GM19463 (cell line): ENCODE results near the gene ASAP2.

Experiments used
- ATAC-seq: cut with Tn5 transposase; IDR thresholded peaks from one replicate; pipeline ENCODE4 v1.9.1; 2021; ENCODE audit warnings: mild to moderate bottlenecking, moderate library complexity; ENCODE audit not compliant: unreplicated experiment

ASAP2 gene

GRCh38 chr2:9291331-9291730 lies 84.7 kb downstream of the ASAP2 start:
- no peak for ATAC-seq

GRCh38 chr2:9291866-9292265 lies 85.3 kb downstream of the ASAP2 start:
- no peak for ATAC-seq

GRCh38 chr2:9292426-9292825 lies 85.8 kb downstream of the ASAP2 start:
- no peak for ATAC-seq

GRCh38 chr2:9294764-9295163 lies 88.2 kb downstream of the ASAP2 start:
- ATAC-seq = no peak

- no peak for ATAC-seq
These were observed 89.9 kb downstream of the ASAP2 start for GRCh38 chr2:9296559-9296958.

GRCh38 chr2:9297156-9297555 lies 90.5 kb downstream of the ASAP2 start:
- no peak for ATAC-seq

GRCh38 chr2:9297807-9298206 lies 91.2 kb downstream of the ASAP2 start:
- no peak for ATAC-seq

- ATAC-seq = no peak
These were observed 92.0 kb downstream of the ASAP2 start for GRCh38 chr2:9298583-9298982.

- ATAC-seq = no peak
These were observed 92.8 kb downstream of the ASAP2 start for GRCh38 chr2:9299161-9300100.

GRCh38 chr2:9300214-9300613 lies 93.6 kb downstream of the ASAP2 start:
- ATAC-seq = no peak

- no peak for ATAC-seq
These were observed 94.3 kb downstream of the ASAP2 start for GRCh38 chr2:9300829-9301453.

- no peak for ATAC-seq
These were observed 96.1 kb downstream of the ASAP2 start for GRCh38 chr2:9302755-9303154.

- ATAC-seq = no peak
These were observed 97.1 kb downstream of the ASAP2 start for GRCh38 chr2:9303528-9304225.

- no peak for ATAC-seq
These were observed 100.3 kb downstream of the ASAP2 start for GRCh38 chr2:9306911-9307310.

- no peak for ATAC-seq
These were observed 100.9 kb downstream of the ASAP2 start for GRCh38 chr2:9307535-9307934.

- no peak for ATAC-seq
These were observed 101.8 kb downstream of the ASAP2 start for GRCh38 chr2:9308186-9308955.

- no peak for ATAC-seq
These were observed 102.5 kb downstream of the ASAP2 start for GRCh38 chr2:9309147-9309546.

- no peak for ATAC-seq
These were observed 103.8 kb downstream of the ASAP2 start for GRCh38 chr2:9310377-9310776.

- ATAC-seq = no peak
These were observed 104.2 kb downstream of the ASAP2 start for GRCh38 chr2:9310798-9311197.

GRCh38 chr2:9311488-9311887 lies 104.9 kb downstream of the ASAP2 start:
- no peak for ATAC-seq

- ATAC-seq = no peak
These were observed 106.0 kb downstream of the ASAP2 start for GRCh38 chr2:9312591-9312990.
